WERI-Rb-1 (cell line): ENCODE data around the gene HCN3.
A peak's percentile ranks its signal among the peaks of the same experiment; 100 is the strongest.
"Not testable (repeated sequence)": the region's sequence is repeated elsewhere in the genome, so short reads cannot be mapped to it uniquely, and the experiment has no call there.

ENCODE experiments used
- DNase-seq: peaks from one replicate; pipeline ENCODE4 v3.0.0-alpha.2; 2020
- H3K27ac ChIP-seq: fragments of 250-450 bp; sonication (Bioruptor Pico); 2 replicates; pipeline ENCODE4 v1.5.1; 2020; ENCODE audit warnings: mild to moderate bottlenecking, moderate library complexity
- H3K27me3 ChIP-seq: fragments of 250-450 bp; sonication (Bioruptor Pico); 2 replicates; pipeline ENCODE4 v1.5.1; 2021; ENCODE audit warnings: mild to moderate bottlenecking, low read depth, moderate library complexity; ENCODE audit not compliant: insufficient read depth, severe bottlenecking
- H3K36me3 ChIP-seq: fragments of 250-450 bp; sonication (Bioruptor Pico); 2 replicates; pipeline ENCODE4 v1.5.1; 2020; ENCODE audit warnings: mild to moderate bottlenecking, moderate library complexity
- H3K4me3 ChIP-seq: 2 replicates; pipeline ENCODE4 v1.5.1; 2011; ENCODE audit warnings: low read depth, mild to moderate bottlenecking, control low read depth, low read length
- H3K9me3 ChIP-seq: fragments of 250-450 bp; sonication (Bioruptor Pico); 2 replicates; pipeline ENCODE4 v1.5.1; 2021; ENCODE audit warnings: mild to moderate bottlenecking, moderate library complexity; ENCODE audit not compliant: severe bottlenecking
- TF ChIP-seq, protein P1 (sequence below): IDR thresholded peaks from 2 replicates; pipeline ENCODE4 v1.5.1; 2011; ENCODE audit warnings: low read depth, mild to moderate bottlenecking, control low read depth, inconsistent platforms, low read length

HCN3 gene

DNA sequence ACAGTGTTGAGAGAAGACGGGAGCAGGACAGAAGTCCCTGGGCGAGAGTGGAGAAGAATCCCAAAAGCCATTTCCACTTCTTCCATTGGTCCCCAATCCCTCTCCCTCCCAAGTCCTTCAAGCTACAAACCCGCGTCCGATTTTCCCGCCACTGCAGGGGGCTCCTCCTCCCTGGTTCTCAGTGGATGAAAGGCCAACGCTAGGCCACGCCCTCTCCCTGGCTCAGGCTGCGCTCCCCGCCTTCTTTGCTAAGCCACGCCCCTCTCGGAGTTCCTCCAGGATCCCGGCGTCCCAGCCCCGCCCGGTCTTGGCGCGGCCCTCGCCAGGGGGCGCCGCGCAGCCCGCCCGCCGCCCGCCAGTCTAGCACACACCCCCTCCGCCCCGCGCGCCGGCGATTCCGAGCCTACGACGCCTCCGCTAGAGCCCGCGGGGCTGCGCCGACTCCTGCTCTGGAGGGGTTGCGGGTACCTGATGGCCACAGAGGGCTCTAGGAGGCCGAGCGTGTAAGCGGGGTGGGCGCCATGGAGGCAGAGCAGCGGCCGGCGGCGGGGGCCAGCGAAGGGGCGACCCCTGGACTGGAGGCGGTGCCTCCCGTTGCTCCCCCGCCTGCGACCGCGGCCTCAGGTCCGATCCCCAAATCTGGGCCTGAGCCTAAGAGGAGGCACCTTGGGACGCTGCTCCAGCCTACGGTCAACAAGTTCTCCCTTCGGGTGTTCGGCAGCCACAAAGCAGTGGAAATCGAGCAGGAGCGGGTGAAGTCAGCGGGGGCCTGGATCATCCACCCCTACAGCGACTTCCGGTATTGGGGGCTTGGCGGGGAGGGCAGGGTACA, at the start of gene HCN3:
HCN3 (plus strand) TSS at position 394 of the 832 bp plus-strand sequence; CDS start at position 522, 128 bp downstream.
- H3K4me3 ChIP-seq, result peak within 1 kb of the TSS; percentile 82
- H3K36me3 ChIP-seq, result peaks cover 29% of the 10 kb centered on the region
- DNase-seq, result peak; percentile 100
- peak within 1 kb of the TSS; percentile 79 for H3K27ac ChIP-seq
- no peaks in the 10 kb centered on the region for H3K27me3 ChIP-seq
- H3K9me3 ChIP-seq, result no peaks in the 10 kb centered on the region
- TF ChIP-seq, protein P1, sequence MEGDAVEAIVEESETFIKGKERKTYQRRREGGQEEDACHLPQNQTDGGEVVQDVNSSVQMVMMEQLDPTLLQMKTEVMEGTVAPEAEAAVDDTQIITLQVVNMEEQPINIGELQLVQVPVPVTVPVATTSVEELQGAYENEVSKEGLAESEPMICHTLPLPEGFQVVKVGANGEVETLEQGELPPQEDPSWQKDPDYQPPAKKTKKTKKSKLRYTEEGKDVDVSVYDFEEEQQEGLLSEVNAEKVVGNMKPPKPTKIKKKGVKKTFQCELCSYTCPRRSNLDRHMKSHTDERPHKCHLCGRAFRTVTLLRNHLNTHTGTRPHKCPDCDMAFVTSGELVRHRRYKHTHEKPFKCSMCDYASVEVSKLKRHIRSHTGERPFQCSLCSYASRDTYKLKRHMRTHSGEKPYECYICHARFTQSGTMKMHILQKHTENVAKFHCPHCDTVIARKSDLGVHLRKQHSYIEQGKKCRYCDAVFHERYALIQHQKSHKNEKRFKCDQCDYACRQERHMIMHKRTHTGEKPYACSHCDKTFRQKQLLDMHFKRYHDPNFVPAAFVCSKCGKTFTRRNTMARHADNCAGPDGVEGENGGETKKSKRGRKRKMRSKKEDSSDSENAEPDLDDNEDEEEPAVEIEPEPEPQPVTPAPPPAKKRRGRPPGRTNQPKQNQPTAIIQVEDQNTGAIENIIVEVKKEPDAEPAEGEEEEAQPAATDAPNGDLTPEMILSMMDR, result peak; percentile 81

DNA sequence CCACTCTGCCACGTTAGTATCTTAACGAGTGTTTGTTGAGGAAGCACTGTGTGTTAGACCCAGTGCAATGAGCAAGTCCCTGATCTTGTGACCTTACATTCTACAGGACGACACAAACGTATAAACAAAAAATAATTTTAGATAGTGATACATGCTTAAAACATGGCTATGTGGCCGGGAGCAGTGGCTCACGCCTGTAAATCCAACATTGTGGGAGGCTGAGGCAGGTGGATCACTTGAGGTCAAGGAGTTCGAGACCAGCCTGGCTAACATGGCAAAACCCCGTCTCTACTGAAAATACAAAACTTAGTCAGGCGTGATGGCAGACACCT, 49.2 kb upstream of the HCN3 start:
- Histone ChIP-seq H3K27ac (peak overlapping the region; percentile 93), H3K27me3 (no peaks in the 10 kb centered on the region), H3K9me3 (no peaks in the 10 kb centered on the region), H3K4me3 (peak overlapping the region; percentile 46), H3K36me3 (peaks cover 19% of the 10 kb centered on the region)
- DNase-seq, result no peak
- TF ChIP-seq, protein P1, result no peak

DNA sequence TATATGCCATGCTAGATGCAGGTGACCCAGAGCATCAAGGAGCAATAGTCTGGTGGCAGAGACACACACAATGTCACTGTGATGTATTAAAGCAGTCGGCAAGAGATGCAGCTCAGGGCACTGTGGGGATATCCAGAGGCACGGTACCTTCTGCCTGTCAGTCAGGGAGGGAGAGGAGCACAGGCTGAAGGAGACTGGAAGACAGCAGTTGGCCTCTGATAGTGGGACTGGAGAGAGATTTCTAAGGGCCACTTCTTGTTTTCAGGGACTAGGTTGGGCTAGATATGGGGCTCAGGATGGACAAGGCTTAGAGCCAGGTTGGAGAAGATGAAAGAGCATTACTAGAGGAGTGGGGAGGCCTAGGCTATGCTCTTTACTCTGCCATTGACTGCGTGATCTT, 46.0 kb upstream of the HCN3 start:
- not testable (repeated sequence) for H3K27ac ChIP-seq

DNA sequence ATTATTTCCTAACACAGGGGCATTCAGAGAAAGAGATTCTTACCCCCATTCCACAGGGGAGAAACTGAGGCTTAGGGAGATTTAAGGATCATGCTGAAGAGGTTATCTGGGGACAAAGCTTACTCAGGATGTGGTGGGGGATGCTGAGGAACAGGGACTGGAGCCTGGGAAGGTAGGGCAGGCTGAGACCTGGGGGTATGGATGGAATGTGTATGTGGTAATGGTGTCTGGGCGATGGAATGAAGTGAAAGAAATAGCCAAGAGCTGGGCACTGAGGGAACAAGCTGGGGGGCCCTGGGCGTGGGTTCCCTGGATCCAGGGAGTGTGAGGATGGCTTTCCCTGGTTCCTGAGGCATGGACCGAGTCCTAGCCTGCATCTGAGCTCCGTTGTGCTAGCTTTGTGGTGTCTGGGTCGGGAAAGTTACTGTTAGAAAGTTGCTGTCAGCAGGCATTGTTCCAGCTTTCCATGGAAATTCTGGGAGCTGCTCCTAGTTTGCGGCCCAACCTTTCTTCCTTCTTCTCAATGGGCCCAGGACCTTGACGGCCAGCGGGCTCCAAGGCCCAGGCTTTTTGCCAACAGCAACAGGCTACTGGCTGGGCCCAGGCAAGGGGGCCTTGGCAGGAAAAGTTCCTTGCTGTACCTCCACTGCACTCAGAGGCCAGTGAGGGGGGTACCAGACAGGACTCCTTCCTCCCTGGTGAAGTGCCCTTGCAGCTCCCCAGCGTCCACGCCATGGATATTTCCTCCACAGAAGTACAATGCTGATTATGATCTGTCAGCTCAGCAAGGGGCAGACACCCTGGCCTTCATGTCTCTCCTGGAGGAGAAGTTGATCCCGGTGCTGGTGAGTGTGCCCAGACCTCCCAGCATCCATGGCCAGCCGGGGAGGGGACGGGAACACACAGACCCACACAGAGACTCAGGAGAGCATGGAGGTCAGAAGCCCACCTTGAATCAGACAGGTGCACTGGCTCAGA, 45.0 kb upstream of the HCN3 start:
- H3K27me3 ChIP-seq, H3K27ac ChIP-seq, DNase-seq, H3K9me3 ChIP-seq, H3K4me3 ChIP-seq: not testable (repeated sequence)
- H3K36me3 ChIP-seq, result peaks cover 15% of the 10 kb centered on the region

More for the DNA sequence above, 46.0 kb upstream of the HCN3 start:
- not testable (repeated sequence) for H3K9me3 ChIP-seq, H3K36me3 ChIP-seq, DNase-seq, H3K27me3 ChIP-seq, H3K4me3 ChIP-seq

DNA sequence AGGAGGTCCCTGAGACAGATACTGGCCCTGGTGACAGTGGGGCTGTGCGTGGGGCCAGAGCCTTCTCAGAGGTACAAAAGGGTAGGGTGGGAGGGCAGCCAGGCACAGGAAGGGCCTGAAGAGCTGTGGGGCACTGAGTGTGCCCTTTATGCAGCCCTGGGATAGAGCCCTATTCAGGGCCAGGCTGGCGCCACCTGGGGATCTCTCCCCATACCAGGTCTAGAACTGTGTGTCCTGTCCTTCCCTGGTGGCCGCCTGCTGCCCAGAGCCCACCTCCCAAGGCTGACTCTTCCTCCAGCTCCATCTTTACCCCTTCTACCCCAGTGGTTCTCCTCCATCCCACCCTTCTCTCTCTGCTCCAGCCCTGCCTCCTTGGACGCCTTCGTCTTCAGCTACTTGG, 43.8 kb upstream of the HCN3 start:
- H3K9me3 ChIP-seq, H3K4me3 ChIP-seq, H3K27ac ChIP-seq, H3K27me3 ChIP-seq, DNase-seq: not testable (repeated sequence)
- H3K36me3 ChIP-seq, result peaks cover 23% of the 10 kb centered on the region

DNA sequence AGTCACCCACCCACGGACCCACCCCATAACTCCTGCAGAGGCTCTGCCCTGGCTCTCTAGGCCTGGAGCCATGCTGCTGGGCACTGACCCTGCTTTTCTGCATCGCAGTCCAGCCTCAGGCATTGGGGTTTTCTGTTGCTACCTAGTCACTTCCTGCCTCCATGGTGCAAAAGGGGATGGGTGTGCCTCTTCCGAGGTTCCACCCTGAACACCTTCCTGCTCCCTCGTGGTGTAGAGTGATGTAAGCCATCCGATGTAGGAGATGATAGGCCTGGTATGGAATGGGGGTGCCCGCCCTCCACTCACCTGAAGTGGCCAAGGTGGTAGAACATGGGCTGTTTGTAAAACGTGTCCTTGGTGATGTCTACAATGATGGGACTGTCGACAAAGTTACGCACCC, 41.9 kb upstream of the HCN3 start:
- not testable (repeated sequence) for H3K9me3 ChIP-seq, H3K4me3 ChIP-seq, H3K27me3 ChIP-seq, H3K27ac ChIP-seq, DNase-seq
- H3K36me3 ChIP-seq, result peaks cover 28% of the 10 kb centered on the region

DNA sequence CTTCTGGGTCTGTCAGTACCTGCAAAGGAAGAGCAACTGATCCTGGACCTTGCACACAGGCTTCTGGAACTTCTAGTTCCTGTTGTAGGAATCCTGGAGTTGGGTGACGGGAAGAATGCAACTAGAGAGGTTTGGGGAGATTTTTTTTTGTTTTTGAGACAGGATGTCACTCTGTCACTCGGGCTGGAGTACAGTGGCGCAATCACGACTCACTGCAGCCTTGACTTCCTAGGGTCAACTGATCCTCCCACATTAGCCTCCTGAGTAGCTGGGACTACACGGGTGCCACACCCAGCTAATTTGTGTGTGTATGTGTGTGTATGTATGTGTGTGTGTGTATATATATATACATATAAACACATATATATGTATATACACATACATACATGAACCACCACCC, 40.8 kb upstream of the HCN3 start:
- Histone ChIP-seq H3K27me3 (no peaks in the 10 kb centered on the region), H3K36me3 (peaks cover 28% of the 10 kb centered on the region), H3K4me3 (no peak overlapping the region), H3K27ac (no peak overlapping the region), H3K9me3 (no peaks in the 10 kb centered on the region)
- DNase-seq, result no peak
- TF ChIP-seq, protein P1, result no peak
